Measurements from ENCODE around the gene EVC2. TPM values are rescaled to one million over a fixed set of nuclear protein-coding genes. Genes with fewer than 3 reads are reported as not detected.

Gene EVC2
- total and polyA plus RNA-seq, 2 donors, result 1.7 to 2.2 TPM

DNA sequence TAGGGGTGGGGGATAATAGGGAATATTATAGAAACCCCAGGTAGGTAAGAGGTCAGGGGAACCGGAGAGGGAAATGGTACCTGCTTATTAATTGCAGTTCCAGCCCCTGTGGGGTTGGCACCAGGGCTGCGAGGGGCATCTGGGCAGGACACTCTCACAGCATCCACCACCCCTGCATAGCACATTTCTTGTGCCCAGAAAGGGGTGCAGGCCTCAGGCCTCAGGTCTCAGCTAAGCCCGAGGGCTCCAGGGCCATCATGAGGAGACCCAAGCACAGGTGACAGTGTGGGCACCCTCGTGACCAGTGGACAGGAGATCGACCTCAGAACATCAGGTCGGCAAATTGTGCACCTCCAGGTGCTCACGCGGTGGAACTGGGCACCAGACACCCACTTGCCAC, 164.7 kb downstream of the EVC2 start:
- H3K9me3 ChIP-seq (ENCODE audit: control insufficient read depth in 2 of 2, insufficient read depth in 1 of 2, low read length in 1 of 2), result peaks cover 0 to 13% of the 10 kb centered on the region in 2 donors
- no peak for DNase-seq (ENCODE audit: low read depth in 6 of 9, low spot score in 9 of 9)
- 96% methylated on average over 8 of the region's 8 CpGs for WGBS
- H3K27ac ChIP-seq (ENCODE audit: low read depth in 1 of 2, low read length in 1 of 2), result no peak overlapping the region
- H3K4me3 ChIP-seq (ENCODE audit: low read length in 2 of 2), result no peak overlapping the region
- H3K27me3 ChIP-seq (ENCODE audit: control insufficient read depth in 2 of 2, insufficient read depth in 1 of 2, low read length in 1 of 2), result no peaks in the 10 kb centered on the region
- H3K36me3 ChIP-seq (ENCODE audit: control insufficient read depth in 2 of 2, insufficient read depth in 2 of 2, low read length in 1 of 2), result no peaks in the 10 kb centered on the region
- H3K4me1 ChIP-seq (ENCODE audit: control insufficient read depth in 2 of 2, insufficient read depth in 2 of 2, low read length in 2 of 2), result no peaks in the 10 kb centered on the region

DNA sequence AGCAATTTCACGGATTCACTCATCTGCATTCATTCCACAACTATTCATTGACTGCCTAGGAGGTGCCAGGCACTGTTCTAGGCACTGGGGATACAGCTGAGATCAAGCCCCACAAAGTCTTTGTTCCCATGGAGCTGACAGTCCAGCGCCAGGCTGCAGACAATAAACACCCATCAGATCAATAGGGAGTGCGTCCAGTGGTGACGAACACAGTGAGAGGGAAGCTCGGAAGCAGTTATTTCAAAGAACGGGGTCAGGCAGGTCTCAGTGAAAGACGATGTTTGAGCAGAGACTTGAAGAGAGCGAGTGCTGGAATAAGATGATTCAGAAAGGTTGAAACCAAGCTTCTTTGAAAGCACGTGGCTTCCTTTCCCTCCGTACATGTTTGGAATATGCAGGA, 167.2 kb downstream of the EVC2 start:
- no peaks in the 10 kb centered on the region for H3K27me3 ChIP-seq (ENCODE audit: control insufficient read depth in 2 of 2, insufficient read depth in 1 of 2, low read length in 1 of 2)
- H3K4me3 ChIP-seq (ENCODE audit: low read length in 2 of 2), result no peak overlapping the region
- H3K4me1 ChIP-seq (ENCODE audit: control insufficient read depth in 2 of 2, insufficient read depth in 2 of 2, low read length in 2 of 2), result no peaks in the 10 kb centered on the region
- H3K9me3 ChIP-seq (ENCODE audit: control insufficient read depth in 2 of 2, insufficient read depth in 1 of 2, low read length in 1 of 2), result no peaks in the 10 kb centered on the region
- no peak overlapping the region for H3K27ac ChIP-seq (ENCODE audit: low read depth in 1 of 2, low read length in 1 of 2)
- H3K36me3 ChIP-seq (ENCODE audit: control insufficient read depth in 2 of 2, insufficient read depth in 2 of 2, low read length in 1 of 2), result no peaks in the 10 kb centered on the region
- DNase-seq (ENCODE audit: low read depth in 6 of 9, low spot score in 9 of 9), result no peak
- 97% methylated on average over 10 of the region's 10 CpGs for WGBS

DNA sequence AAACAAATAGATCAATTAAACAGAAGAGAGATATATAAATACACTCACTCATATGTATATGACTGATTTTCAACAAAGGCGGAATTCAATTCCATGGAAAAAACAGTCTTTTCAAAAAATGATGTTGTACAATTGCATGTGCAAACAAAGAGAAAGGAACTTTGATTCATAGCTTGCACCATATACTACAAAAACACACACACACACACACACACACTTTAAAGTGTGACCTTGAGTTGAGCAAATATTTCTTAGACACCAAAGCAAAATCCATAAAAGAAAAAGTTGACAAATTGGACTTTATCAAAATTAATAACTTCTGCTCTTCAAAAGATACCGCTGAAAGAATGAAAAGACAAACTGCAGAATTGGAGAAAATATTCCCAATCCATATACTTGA, 168.8 kb downstream of the EVC2 start:
- H3K4me3 ChIP-seq (ENCODE audit: low read length in 2 of 2), result no peak overlapping the region
- H3K4me1 ChIP-seq (ENCODE audit: control insufficient read depth in 2 of 2, insufficient read depth in 2 of 2, low read length in 2 of 2), result no peaks in the 10 kb centered on the region
- DNase-seq (ENCODE audit: low read depth in 6 of 9, low spot score in 9 of 9), result no peak
- no peak overlapping the region for H3K27ac ChIP-seq (ENCODE audit: low read depth in 1 of 2, low read length in 1 of 2)
- H3K9me3 ChIP-seq (ENCODE audit: control insufficient read depth in 2 of 2, insufficient read depth in 1 of 2, low read length in 1 of 2), result peaks cover 0 to 4% of the 10 kb centered on the region in 2 donors
- H3K36me3 ChIP-seq (ENCODE audit: control insufficient read depth in 2 of 2, insufficient read depth in 2 of 2, low read length in 1 of 2), result no peaks in the 10 kb centered on the region
- no peaks in the 10 kb centered on the region for H3K27me3 ChIP-seq (ENCODE audit: control insufficient read depth in 2 of 2, insufficient read depth in 1 of 2, low read length in 1 of 2)
- 93% methylated on average over 2 of the region's 2 CpGs for WGBS

DNA sequence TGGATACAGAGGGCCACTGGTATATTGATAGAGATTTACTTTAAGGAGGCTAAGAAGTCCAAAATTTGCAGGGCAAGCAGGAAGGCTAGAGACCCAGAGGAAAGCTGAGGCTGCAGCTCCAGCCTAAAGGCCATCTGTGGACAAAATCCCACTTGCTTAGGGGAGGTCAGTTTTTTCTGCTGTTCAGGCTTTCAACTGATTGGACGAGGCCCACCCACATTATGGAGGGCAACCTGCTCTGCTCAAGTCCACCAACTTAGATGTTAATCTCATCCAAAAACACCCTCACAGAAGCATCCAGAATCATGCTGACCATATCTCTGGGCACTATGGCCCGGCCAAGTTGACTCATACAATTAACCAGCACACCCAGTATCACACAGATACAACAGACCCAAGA, 176.3 kb downstream of the EVC2 start:
- Histone ChIP-seq H3K27me3 (ENCODE audit: control insufficient read depth in 2 of 2, insufficient read depth in 1 of 2, low read length in 1 of 2) (no peaks in the 10 kb centered on the region), H3K9me3 (ENCODE audit: control insufficient read depth in 2 of 2, insufficient read depth in 1 of 2, low read length in 1 of 2) (peaks cover 0 to 4% of the 10 kb centered on the region in 2 donors), H3K36me3 (ENCODE audit: control insufficient read depth in 2 of 2, insufficient read depth in 2 of 2, low read length in 1 of 2) (no peaks in the 10 kb centered on the region), H3K4me1 (ENCODE audit: control insufficient read depth in 2 of 2, insufficient read depth in 2 of 2, low read length in 2 of 2) (no peaks in the 10 kb centered on the region), H3K4me3 (ENCODE audit: low read length in 2 of 2) (no peak overlapping the region), H3K27ac (ENCODE audit: low read depth in 1 of 2, low read length in 1 of 2) (no peak overlapping the region)
- DNase-seq (ENCODE audit: low read depth in 6 of 9, low spot score in 9 of 9), result no peak
- WGBS, result 91% methylated on average over 2 of the region's 2 CpGs

DNA sequence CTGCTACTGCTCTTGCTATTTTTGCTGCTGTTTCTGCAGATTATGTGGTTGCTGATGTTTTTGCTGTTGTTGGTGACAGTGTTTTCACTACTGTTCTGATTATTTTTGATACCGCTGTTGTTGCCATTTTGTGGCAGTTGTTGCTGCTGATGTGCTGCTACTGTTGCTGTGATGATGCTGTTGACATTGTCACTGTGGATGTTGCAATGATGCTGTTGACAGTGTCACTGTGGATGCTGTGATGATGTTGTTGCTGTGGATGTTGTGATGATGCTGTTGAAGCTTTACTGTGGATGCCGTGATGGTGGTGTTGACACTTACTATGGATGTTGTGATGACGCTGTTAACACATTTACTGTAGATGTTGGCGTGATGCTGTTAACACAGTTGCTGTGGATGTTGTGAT, 180.3 kb downstream of the EVC2 start:
- no peaks in the 10 kb centered on the region for H3K27me3 ChIP-seq (ENCODE audit: control insufficient read depth in 2 of 2, insufficient read depth in 1 of 2, low read length in 1 of 2)
- 98% methylated on average over 4 of the region's 4 CpGs for WGBS
- H3K4me1 ChIP-seq (ENCODE audit: control insufficient read depth in 2 of 2, insufficient read depth in 2 of 2, low read length in 2 of 2), result no peaks in the 10 kb centered on the region
- H3K27ac ChIP-seq (ENCODE audit: low read depth in 1 of 2, low read length in 1 of 2), result no peak overlapping the region
- no peak for DNase-seq (ENCODE audit: low read depth in 6 of 9, low spot score in 9 of 9)
- H3K4me3 ChIP-seq (ENCODE audit: low read length in 2 of 2), result no peak overlapping the region
- no peaks in the 10 kb centered on the region for H3K9me3 ChIP-seq (ENCODE audit: control insufficient read depth in 2 of 2, insufficient read depth in 1 of 2, low read length in 1 of 2)
- H3K36me3 ChIP-seq (ENCODE audit: control insufficient read depth in 2 of 2, insufficient read depth in 2 of 2, low read length in 1 of 2), result no peaks in the 10 kb centered on the region

DNA sequence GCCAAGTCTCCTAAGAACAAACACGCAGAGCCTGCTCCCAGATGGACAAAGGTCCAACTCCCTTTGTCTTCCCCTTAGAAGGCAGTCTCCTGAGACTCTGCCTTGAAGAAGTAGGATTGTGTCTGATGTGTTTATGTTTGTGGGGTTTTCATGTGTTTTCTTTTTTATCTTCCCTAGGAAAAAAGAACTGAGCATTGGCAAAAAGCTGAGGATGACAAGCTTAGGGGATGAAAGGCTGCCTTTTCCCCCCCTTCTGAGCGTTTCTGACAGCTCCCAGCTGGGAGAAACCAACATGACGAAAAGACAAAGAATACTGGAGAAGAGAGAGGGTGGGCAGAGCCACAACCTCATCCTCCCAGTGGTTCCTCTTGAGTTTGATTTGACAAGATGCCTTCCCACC, 181.1 kb downstream of the EVC2 start:
- DNase-seq (ENCODE audit: low read depth in 6 of 9, low spot score in 9 of 9), result no peak
- no peak overlapping the region for H3K27ac ChIP-seq (ENCODE audit: low read depth in 1 of 2, low read length in 1 of 2)
- H3K9me3 ChIP-seq (ENCODE audit: control insufficient read depth in 2 of 2, insufficient read depth in 1 of 2, low read length in 1 of 2), result no peaks in the 10 kb centered on the region
- no peaks in the 10 kb centered on the region for H3K36me3 ChIP-seq (ENCODE audit: control insufficient read depth in 2 of 2, insufficient read depth in 2 of 2, low read length in 1 of 2)
- H3K27me3 ChIP-seq (ENCODE audit: control insufficient read depth in 2 of 2, insufficient read depth in 1 of 2, low read length in 1 of 2), result no peaks in the 10 kb centered on the region
- WGBS, result 49% methylated on average over 3 of the region's 3 CpGs
- no peaks in the 10 kb centered on the region for H3K4me1 ChIP-seq (ENCODE audit: control insufficient read depth in 2 of 2, insufficient read depth in 2 of 2, low read length in 2 of 2)
- no peak overlapping the region for H3K4me3 ChIP-seq (ENCODE audit: low read length in 2 of 2)

DNA sequence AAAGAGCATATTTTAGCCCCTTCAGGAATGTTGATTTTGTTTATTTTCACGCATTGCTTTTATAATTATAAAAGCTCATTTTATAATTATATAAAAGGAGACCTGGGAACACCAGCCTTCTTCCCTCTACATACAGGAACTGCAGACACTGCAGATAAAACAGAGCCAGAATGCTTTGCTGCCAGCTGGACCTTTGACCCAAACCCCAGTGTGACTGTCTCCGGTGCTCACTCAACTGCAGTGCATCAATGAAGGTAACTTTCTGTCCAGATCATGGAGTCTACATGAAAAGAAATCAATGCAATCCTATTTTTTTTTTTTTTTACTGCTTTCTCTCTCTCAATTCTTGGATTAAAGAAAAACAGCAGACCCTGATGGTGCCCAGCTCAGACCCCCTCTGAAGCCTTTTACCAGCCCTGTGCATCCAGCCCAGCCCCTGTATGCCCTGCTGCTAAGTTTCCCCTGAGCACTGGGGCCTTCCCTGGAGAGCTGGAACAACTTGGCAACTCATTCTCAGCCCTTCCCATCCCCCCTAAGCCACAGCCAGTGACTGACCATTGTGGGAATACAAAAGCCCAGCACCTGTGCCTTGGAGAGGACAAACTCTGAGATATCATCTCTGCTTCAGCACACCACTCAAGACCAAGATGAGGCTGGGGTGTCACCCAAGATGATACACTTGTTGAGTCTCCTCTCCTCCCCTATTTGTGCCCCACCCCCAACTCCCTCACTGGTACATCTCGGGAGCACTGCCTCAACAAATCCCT, 182.1 kb downstream of the EVC2 start:
- Histone ChIP-seq H3K27ac (ENCODE audit: low read depth in 1 of 2, low read length in 1 of 2) (no peak overlapping the region), H3K27me3 (ENCODE audit: control insufficient read depth in 2 of 2, insufficient read depth in 1 of 2, low read length in 1 of 2) (no peaks in the 10 kb centered on the region), H3K36me3 (ENCODE audit: control insufficient read depth in 2 of 2, insufficient read depth in 2 of 2, low read length in 1 of 2) (no peaks in the 10 kb centered on the region), H3K4me3 (ENCODE audit: low read length in 2 of 2) (no peak overlapping the region), H3K4me1 (ENCODE audit: control insufficient read depth in 2 of 2, insufficient read depth in 2 of 2, low read length in 2 of 2) (no peaks in the 10 kb centered on the region), H3K9me3 (ENCODE audit: control insufficient read depth in 2 of 2, insufficient read depth in 1 of 2, low read length in 1 of 2) (no peaks in the 10 kb centered on the region)
- no peak for DNase-seq (ENCODE audit: low read depth in 6 of 9, low spot score in 9 of 9)
- 90% methylated on average over 3 of the region's 3 CpGs for WGBS

DNA sequence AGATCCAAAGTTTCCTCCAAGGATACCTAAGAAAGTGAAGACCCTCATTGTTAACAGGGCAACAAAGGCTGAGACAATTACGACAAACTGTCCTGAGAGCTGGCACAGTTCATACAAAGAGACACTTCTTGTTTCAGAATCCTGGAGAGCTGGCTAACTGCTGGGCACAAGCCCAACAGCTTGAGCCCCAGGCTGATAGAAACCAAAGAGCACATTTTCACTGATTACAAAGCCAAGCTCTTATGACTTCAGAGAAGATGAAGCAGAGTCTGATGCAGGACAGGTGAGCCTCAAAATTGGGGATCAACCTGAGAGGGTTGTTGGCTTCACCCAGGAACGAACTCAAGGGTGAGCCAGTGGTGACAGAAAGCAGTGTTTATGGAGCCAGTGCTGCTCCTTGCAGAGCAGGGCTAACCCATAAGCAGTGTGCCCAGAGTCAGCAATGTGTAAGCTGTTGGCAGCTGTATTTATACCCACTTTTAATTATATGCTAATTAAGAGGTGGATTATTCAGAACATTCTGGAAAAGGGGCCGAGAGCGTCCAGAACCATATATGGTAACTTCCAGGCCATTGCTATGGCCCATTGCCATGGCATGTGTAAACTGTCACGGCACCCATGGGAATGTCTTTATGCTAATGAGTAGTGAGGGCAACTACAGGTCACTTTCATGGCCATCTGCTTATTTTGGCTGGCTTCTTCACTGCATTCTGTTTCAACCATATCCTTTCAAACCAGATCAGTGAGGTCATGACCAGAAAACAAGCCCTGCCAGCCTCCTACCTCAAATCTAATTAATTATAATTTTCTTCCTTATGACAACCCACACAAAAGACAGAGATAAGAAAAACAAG, 183.7 kb downstream of the EVC2 start:
- WGBS, result 89% methylated on average over 5 of the region's 5 CpGs
- Histone ChIP-seq H3K4me3 (ENCODE audit: low read length in 2 of 2) (no peak overlapping the region), H3K9me3 (ENCODE audit: control insufficient read depth in 2 of 2, insufficient read depth in 1 of 2, low read length in 1 of 2) (no peaks in the 10 kb centered on the region), H3K4me1 (ENCODE audit: control insufficient read depth in 2 of 2, insufficient read depth in 2 of 2, low read length in 2 of 2) (no peaks in the 10 kb centered on the region), H3K36me3 (ENCODE audit: control insufficient read depth in 2 of 2, insufficient read depth in 2 of 2, low read length in 1 of 2) (no peaks in the 10 kb centered on the region), H3K27ac (ENCODE audit: low read depth in 1 of 2, low read length in 1 of 2) (no peak overlapping the region), H3K27me3 (ENCODE audit: control insufficient read depth in 2 of 2, insufficient read depth in 1 of 2, low read length in 1 of 2) (no peaks in the 10 kb centered on the region)
- no peak for DNase-seq (ENCODE audit: low read depth in 6 of 9, low spot score in 9 of 9)

DNA sequence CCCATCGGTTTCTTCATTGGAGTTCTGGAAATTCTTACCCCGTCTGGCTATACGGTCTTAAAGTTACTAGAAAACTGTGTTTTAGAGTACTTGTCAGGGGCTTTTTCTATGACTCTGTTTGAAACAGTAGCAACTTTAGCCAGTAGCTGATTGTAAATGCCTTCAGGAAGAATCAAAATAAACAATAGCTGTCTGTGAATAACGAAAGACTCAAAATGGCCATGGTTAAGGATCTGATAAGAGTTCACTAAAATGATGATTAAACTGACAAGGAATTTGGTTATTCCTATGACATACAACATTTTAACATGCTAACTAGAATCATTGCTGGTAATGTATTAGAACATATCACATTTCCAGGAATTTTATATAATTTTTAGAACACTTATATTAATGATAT, 191.0 kb downstream of the EVC2 start:
- 95% methylated on average over 4 of the region's 4 CpGs for WGBS
- Histone ChIP-seq H3K36me3 (ENCODE audit: control insufficient read depth in 2 of 2, insufficient read depth in 2 of 2, low read length in 1 of 2) (no peaks in the 10 kb centered on the region), H3K4me1 (ENCODE audit: control insufficient read depth in 2 of 2, insufficient read depth in 2 of 2, low read length in 2 of 2) (no peaks in the 10 kb centered on the region), H3K27ac (ENCODE audit: low read depth in 1 of 2, low read length in 1 of 2) (no peak overlapping the region), H3K9me3 (ENCODE audit: control insufficient read depth in 2 of 2, insufficient read depth in 1 of 2, low read length in 1 of 2) (no peaks in the 10 kb centered on the region), H3K27me3 (ENCODE audit: control insufficient read depth in 2 of 2, insufficient read depth in 1 of 2, low read length in 1 of 2) (no peaks in the 10 kb centered on the region), H3K4me3 (ENCODE audit: low read length in 2 of 2) (no peak overlapping the region)
- DNase-seq (ENCODE audit: low read depth in 6 of 9, low spot score in 9 of 9), result no peak
